Natural killer cell (primary cell): ENCODE results near the gene FAM107B. TPM values are rescaled to one million over a fixed set of nuclear protein-coding genes. Genes with fewer than 3 reads are reported as not detected.

Experiments
- ATAC-seq, 3 donors: fragments of 150-1000 bp in 2 of 3; fragments of 200-7000 bp in 1 of 3; cut with Tn5 transposase; 1 replicate in 1 of 3; 2 replicates in 2 of 3; pipeline ENCODE4 v1.10.0; 2021; ENCODE audit warnings: mild to moderate bottlenecking in 2 of 3, moderate library complexity in 2 of 3
- DNase-seq, 2 donors: peaks; one replicate each; pipeline versions ENCODE4 v3.0.0 to v3.0.0-alpha.2; 2013 to 2021; ENCODE audit warnings: mixed read lengths in 1 of 2
- H3K27ac ChIP-seq: one replicate; pipeline ENCODE4 v1.5.1; 2013; ENCODE audit warnings: mild to moderate bottlenecking, low read length
- H3K27me3 ChIP-seq: one replicate; pipeline ENCODE4 v1.6.1; 2013; ENCODE audit warnings: low read length; ENCODE audit not compliant: control insufficient read depth, insufficient read depth
- H3K36me3 ChIP-seq: one replicate; pipeline ENCODE4 v1.6.1; 2013; ENCODE audit warnings: low read length; ENCODE audit not compliant: control insufficient read depth, insufficient read depth
- H3K4me1 ChIP-seq: one replicate; pipeline ENCODE4 v1.6.1; 2013; ENCODE audit warnings: low read length; ENCODE audit not compliant: control insufficient read depth, insufficient read depth
- H3K4me3 ChIP-seq: one replicate; pipeline ENCODE4 v1.5.1; 2013; ENCODE audit warnings: low read length
- H3K9me3 ChIP-seq: one replicate; pipeline ENCODE4 v1.6.1; 2013; ENCODE audit warnings: low read length; ENCODE audit not compliant: control insufficient read depth, insufficient read depth
- H3K27ac Mint-ChIP-seq, 2 donors: one replicate each; pipeline ENCODE4 v1.8.0; 2022; ENCODE audit warnings: mild to moderate bottlenecking in 2 of 2, mixed read lengths in 2 of 2, moderate library complexity in 1 of 2
- H3K27me3 Mint-ChIP-seq, 2 donors: one replicate each; pipeline ENCODE4 v1.8.0; 2022; ENCODE audit warnings: low read depth in 2 of 2, mixed read lengths in 2 of 2
- H3K36me3 Mint-ChIP-seq: one replicate; pipeline ENCODE4 v1.8.0; 2022; ENCODE audit warnings: mixed read lengths
- H3K4me1 Mint-ChIP-seq, 2 donors: one replicate each; pipeline ENCODE4 v1.8.0; 2022; ENCODE audit warnings: mixed read lengths in 2 of 2
- H3K4me3 Mint-ChIP-seq: one replicate; pipeline ENCODE4 v1.8.0; 2022; ENCODE audit warnings: mild to moderate bottlenecking, moderate library complexity, mixed read lengths
- H3K9me3 Mint-ChIP-seq, 2 donors: one replicate each; pipeline ENCODE4 v1.8.0; 2022; ENCODE audit warnings: mixed read lengths in 2 of 2
- WGBS: methylation state at CpG from one replicate; pipeline ENCODE4 v1.1.7; 2013; ENCODE audit warnings: missing lambda C conversion rate; ENCODE audit not compliant: insufficient coverage; 5-methylcytosine and 5-hydroxymethylcytosine counted together
- intact Hi-C: fragments of 100-400 bp; cut with micrococcal nuclease; formaldehyde crosslinking; loops from one replicate; pipeline ENCODE4 v1.14.2; 2022
- total RNA-seq, 4 donors: library from RNA; stranded (reverse); fragments of 120-200 nt in 1 of 4; gene quantifications; one replicate each; pipeline versions ENCODE4 v1.2.3 to v1.2.4, GENCODE V29; 2013 to 2022
- TF ChIP-seq, protein P1 (sequence below): fragments of 200-600 bp; IDR thresholded peaks from one replicate; pipeline ENCODE4 v1.8.0; 2022; ENCODE audit warnings: antibody characterized with exemption

FAM107B gene
- total RNA-seq, 3 donors from 2014 or later (not counting 1 experiment from before 2014, with no cell fraction given) = 165 to 226 (median 224) TPM

DNA sequence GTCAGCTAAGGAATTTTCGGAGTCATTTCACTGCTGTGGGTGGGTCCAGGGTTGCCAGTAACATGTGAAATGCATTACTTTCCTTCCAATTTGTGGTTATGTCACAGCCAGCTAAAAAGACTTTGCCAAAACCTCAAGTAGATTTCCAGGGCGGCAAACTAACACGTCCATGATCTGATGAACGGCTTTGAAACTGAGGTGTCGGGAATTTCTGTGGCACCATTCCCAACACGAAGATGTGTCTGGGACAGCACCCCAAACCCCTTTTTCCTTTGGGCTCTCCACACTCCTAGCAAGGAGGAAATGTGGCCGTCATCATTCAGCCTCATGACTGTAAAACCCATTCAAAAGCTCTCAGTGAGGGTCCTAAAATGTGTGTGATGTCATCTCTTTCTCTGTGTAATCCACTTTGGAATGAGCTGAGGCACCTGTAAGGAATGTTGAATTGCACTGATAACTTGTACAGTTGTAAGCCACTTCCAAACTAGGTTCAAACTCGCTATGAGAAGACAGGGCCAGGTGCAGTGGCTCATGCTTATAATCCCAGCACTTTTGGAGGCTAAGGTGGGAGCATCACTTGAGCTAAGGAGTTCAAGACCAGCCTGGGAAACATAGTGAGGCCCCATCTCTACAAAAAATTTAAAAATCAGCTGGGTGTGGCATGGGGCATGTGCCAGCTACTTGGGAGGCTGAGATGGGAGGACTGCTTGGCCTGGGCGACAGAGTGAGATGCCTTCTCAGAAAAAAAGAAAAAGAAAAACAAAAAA lies 297.9 kb downstream of the FAM107B start:
- Mint-ChIP-seq H3K4me1 (no peaks in the 10 kb centered on the region), H3K9me3 (no peaks in the 10 kb centered on the region), H3K27ac (no peak overlapping the region), H3K4me3 (no peak overlapping the region), H3K27me3 (peaks cover 28 to 60% of the 10 kb centered on the region in 2 donors), H3K36me3 (no peaks in the 10 kb centered on the region)
- ATAC-seq (no peak), DNase-seq (no peak)
- 86% methylated on average over 9 of the region's 9 CpGs for WGBS
- TF ChIP-seq, protein P1, sequence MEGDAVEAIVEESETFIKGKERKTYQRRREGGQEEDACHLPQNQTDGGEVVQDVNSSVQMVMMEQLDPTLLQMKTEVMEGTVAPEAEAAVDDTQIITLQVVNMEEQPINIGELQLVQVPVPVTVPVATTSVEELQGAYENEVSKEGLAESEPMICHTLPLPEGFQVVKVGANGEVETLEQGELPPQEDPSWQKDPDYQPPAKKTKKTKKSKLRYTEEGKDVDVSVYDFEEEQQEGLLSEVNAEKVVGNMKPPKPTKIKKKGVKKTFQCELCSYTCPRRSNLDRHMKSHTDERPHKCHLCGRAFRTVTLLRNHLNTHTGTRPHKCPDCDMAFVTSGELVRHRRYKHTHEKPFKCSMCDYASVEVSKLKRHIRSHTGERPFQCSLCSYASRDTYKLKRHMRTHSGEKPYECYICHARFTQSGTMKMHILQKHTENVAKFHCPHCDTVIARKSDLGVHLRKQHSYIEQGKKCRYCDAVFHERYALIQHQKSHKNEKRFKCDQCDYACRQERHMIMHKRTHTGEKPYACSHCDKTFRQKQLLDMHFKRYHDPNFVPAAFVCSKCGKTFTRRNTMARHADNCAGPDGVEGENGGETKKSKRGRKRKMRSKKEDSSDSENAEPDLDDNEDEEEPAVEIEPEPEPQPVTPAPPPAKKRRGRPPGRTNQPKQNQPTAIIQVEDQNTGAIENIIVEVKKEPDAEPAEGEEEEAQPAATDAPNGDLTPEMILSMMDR = no peak
- intact Hi-C loops = no loop called here
- Histone ChIP-seq H3K4me3 (no peak overlapping the region), H3K27ac (no peak overlapping the region), H3K27me3 (peaks cover 2% of the 10 kb centered on the region), H3K4me1 (no peaks in the 10 kb centered on the region), H3K9me3 (no peaks in the 10 kb centered on the region), H3K36me3 (no peaks in the 10 kb centered on the region)

DNA sequence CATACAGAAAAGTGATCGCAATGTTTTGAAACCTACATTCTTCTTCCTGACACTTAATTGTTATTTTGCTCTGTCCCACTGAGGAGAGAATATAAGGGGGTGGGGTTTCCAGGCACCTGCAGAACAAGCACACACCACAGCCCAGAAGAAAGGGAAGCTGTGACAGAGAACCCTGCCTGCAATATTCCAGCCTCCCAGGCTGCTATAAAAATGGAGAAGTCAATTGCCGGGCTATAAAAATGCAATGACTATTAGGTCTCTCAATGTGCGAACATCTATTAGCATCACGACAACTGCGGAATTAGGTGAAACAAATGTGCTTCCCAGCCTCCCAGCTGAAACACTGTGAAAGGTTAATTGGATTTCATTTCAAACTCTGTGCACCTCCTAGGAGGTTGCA lies 298.7 kb downstream of the FAM107B start:
- H3K4me1 ChIP-seq = no peaks in the 10 kb centered on the region
- TF ChIP-seq, protein P1 = no peak
- no peaks in the 10 kb centered on the region for H3K36me3 ChIP-seq
- H3K4me3 ChIP-seq = no peak overlapping the region
- H3K27ac ChIP-seq = no peak overlapping the region
- 63% methylated on average over 4 of the region's 5 CpGs for WGBS
- no peaks in the 10 kb centered on the region for H3K9me3 Mint-ChIP-seq
- H3K36me3 Mint-ChIP-seq = no peaks in the 10 kb centered on the region
- no peak overlapping the region for H3K27ac Mint-ChIP-seq
- ATAC-seq (no peak), DNase-seq (no peak)
- peaks cover 3% of the 10 kb centered on the region for H3K27me3 ChIP-seq
- H3K4me3 Mint-ChIP-seq = no peak overlapping the region
- intact Hi-C loops = no loop called here
- H3K27me3 Mint-ChIP-seq = peaks cover 33 to 58% of the 10 kb centered on the region in 2 donors
- no peaks in the 10 kb centered on the region for H3K4me1 Mint-ChIP-seq
- no peaks in the 10 kb centered on the region for H3K9me3 ChIP-seq

DNA sequence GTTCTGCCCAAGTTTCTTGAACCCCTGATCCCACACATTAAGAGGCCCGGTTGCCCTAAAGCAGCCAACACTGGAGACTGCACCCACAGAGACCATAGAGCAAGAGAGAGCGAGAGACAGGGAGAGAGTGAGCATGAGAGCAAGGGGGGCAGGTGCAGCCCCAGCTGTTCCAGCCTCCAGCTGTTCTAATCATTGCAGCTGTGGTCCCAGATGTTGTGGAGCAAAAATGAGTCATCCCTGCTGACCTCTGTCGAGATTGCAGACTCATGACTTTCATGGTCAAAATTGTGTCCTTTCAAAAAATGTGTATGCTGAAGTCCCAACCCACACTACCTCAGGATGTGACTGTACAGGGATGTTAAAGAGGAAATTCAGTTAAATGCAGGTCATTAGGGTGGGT lies 300.0 kb downstream of the FAM107B start:
- 88% methylated on average over 3 of the region's 3 CpGs for WGBS
- intact Hi-C loops = no loop called here
- Histone ChIP-seq H3K4me1 (no peaks in the 10 kb centered on the region), H3K9me3 (no peaks in the 10 kb centered on the region), H3K36me3 (no peaks in the 10 kb centered on the region), H3K27ac (no peak overlapping the region), H3K27me3 (peaks cover 3% of the 10 kb centered on the region), H3K4me3 (no peak overlapping the region)
- TF ChIP-seq, protein P1 = no peak
- H3K36me3 Mint-ChIP-seq = no peaks in the 10 kb centered on the region
- no peak overlapping the region for H3K4me3 Mint-ChIP-seq
- ATAC-seq (no peak), DNase-seq (no peak)
- no peaks in the 10 kb centered on the region for H3K9me3 Mint-ChIP-seq
- H3K27me3 Mint-ChIP-seq = peaks cover 44 to 69% of the 10 kb centered on the region in 2 donors
- H3K27ac Mint-ChIP-seq = no peak overlapping the region
- H3K4me1 Mint-ChIP-seq = no peaks in the 10 kb centered on the region

DNA sequence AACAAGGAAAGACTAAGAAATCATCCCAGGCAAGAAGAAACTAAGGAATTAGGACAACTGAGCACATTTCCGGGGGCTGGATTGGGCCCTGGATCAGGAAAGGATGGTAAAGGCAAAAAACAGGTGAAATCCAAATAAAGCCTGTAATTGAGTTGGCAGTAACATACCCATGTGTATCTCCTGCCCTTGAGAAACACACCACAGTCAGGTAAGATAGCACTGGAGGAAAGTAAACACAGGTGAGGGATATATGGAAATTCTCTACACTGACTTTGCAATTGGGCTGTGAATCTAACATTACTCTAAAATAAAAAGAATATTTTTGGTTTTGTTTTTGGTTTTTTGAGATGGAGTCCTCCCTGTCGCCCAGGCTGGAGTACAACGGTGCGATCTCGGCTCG lies 303.8 kb downstream of the FAM107B start:
- no peak overlapping the region for H3K27ac ChIP-seq
- H3K36me3 ChIP-seq = no peaks in the 10 kb centered on the region
- H3K4me1 ChIP-seq = no peaks in the 10 kb centered on the region
- no peak overlapping the region for H3K4me3 ChIP-seq
- no peaks in the 10 kb centered on the region for H3K9me3 Mint-ChIP-seq
- peaks cover 45 to 65% of the 10 kb centered on the region in 2 donors for H3K27me3 Mint-ChIP-seq
- H3K27me3 ChIP-seq = peaks cover 3% of the 10 kb centered on the region
- intact Hi-C loops = no loop called here
- H3K9me3 ChIP-seq = no peaks in the 10 kb centered on the region
- no peak overlapping the region for H3K4me3 Mint-ChIP-seq
- no peak for DNase-seq
- 95% methylated on average over 6 of the region's 6 CpGs for WGBS
- H3K27ac Mint-ChIP-seq = no peak overlapping the region
- TF ChIP-seq, protein P1 = no peak
- no peaks in the 10 kb centered on the region for H3K36me3 Mint-ChIP-seq
- ATAC-seq = no peak
- H3K4me1 Mint-ChIP-seq = no peaks in the 10 kb centered on the region
